ENCODE data around the gene XPOT.

XPOT gene

GRCh38 chr12:64390275-64390851 is 13.8 kb upstream of the XPOT start, which contains the start of gene C12orf56:
Gene C12orf56 (minus strand): TSS chr12:64390758. CDS start chr12:64390565, 193 bp downstream.
- Histone ChIP-seq H3K4me2 (ENCODE audit: low read length) (no peak within 1 kb of the TSS), H3K4me1 (ENCODE audit: insufficient read depth, low read length, severe bottlenecking) (no peaks in the 10 kb centered on the region), H3K9me3 (ENCODE audit: low read length) (no peaks in the 10 kb centered on the region), H4K20me1 (ENCODE audit: insufficient read depth, low read length) (no peaks in the 10 kb centered on the region), H3K79me2 (ENCODE audit: insufficient read depth, low read length) (no peaks in the 10 kb centered on the region), H3K4me3 (ENCODE audit: low read depth, low read length, poor library complexity, severe bottlenecking) (no peak within 1 kb of the TSS), H2AFZ (ENCODE audit: low read length) (no peak within 1 kb of the TSS), H3K9ac (ENCODE audit: low read length) (no peak within 1 kb of the TSS), H3K36me3 (ENCODE audit: insufficient read depth, low read length) (no peaks in the 10 kb centered on the region), H3F3A (ENCODE audit: insufficient read depth, low read length) (no peaks in the 10 kb centered on the region), H3K9me2 (ENCODE audit: low read depth, low read length) (no peaks in the 10 kb centered on the region), H3K27me3 (ENCODE audit: insufficient read depth, low read length) (no peaks in the 10 kb centered on the region), H3K27ac (ENCODE audit: low read depth, low read length, poor library complexity, severe bottlenecking) (no peak within 1 kb of the TSS)
- no peak for TF ChIP-seq EZH2 (IDR thresholded peaks at IDR 0.05; ENCODE audit: borderline replicate concordance, low read length)
- TF ChIP-seq CTCF (IDR thresholded peaks at IDR 0.05; ENCODE audit: low read length), result no peak

GRCh38 chr12:64392221-64392620 is 12.0 kb upstream of the XPOT start:
- Histone ChIP-seq H3K9ac (ENCODE audit: low read length) (no peak overlapping the region), H3K4me2 (ENCODE audit: low read length) (no peak overlapping the region), H2AFZ (ENCODE audit: low read length) (no peak overlapping the region), H3F3A (ENCODE audit: insufficient read depth, low read length) (no peaks in the 10 kb centered on the region), H3K9me2 (ENCODE audit: low read depth, low read length) (no peaks in the 10 kb centered on the region), H3K9me3 (ENCODE audit: low read length) (no peaks in the 10 kb centered on the region), H3K79me2 (ENCODE audit: insufficient read depth, low read length) (no peaks in the 10 kb centered on the region), H4K20me1 (ENCODE audit: insufficient read depth, low read length) (no peaks in the 10 kb centered on the region), H3K27ac (ENCODE audit: low read depth, low read length, poor library complexity, severe bottlenecking) (no peak overlapping the region), H3K27me3 (ENCODE audit: insufficient read depth, low read length) (no peaks in the 10 kb centered on the region), H3K4me1 (ENCODE audit: insufficient read depth, low read length, severe bottlenecking) (no peaks in the 10 kb centered on the region), H3K4me3 (ENCODE audit: low read depth, low read length, poor library complexity, severe bottlenecking) (no peak overlapping the region), H3K36me3 (ENCODE audit: insufficient read depth, low read length) (no peaks in the 10 kb centered on the region)
- TF ChIP-seq CTCF (IDR thresholded peaks at IDR 0.05; ENCODE audit: low read length), result peak; percentile 52
- TF ChIP-seq EZH2 (IDR thresholded peaks at IDR 0.05; ENCODE audit: borderline replicate concordance, low read length), result no peak

GRCh38 chr12:64395739-64396138 is 8.5 kb upstream of the XPOT start:
- no peaks in the 10 kb centered on the region for H3F3A ChIP-seq (ENCODE audit: insufficient read depth, low read length)
- H3K27ac ChIP-seq (ENCODE audit: low read depth, low read length, poor library complexity, severe bottlenecking), result no peak overlapping the region
- no peak for TF ChIP-seq EZH2 (IDR thresholded peaks at IDR 0.05; ENCODE audit: borderline replicate concordance, low read length)
- no peak for TF ChIP-seq CTCF (IDR thresholded peaks at IDR 0.05; ENCODE audit: low read length)
- H2AFZ ChIP-seq (ENCODE audit: low read length), result no peak overlapping the region
- H3K4me2 ChIP-seq (ENCODE audit: low read length), result no peak overlapping the region
- no peaks in the 10 kb centered on the region for H4K20me1 ChIP-seq (ENCODE audit: insufficient read depth, low read length)
- H3K4me1 ChIP-seq (ENCODE audit: insufficient read depth, low read length, severe bottlenecking), result no peaks in the 10 kb centered on the region
- H3K4me3 ChIP-seq (ENCODE audit: low read depth, low read length, poor library complexity, severe bottlenecking), result no peak overlapping the region
- no peaks in the 10 kb centered on the region for H3K36me3 ChIP-seq (ENCODE audit: insufficient read depth, low read length)
- H3K9ac ChIP-seq (ENCODE audit: low read length), result no peak overlapping the region
- H3K9me3 ChIP-seq (ENCODE audit: low read length), result no peaks in the 10 kb centered on the region
- H3K9me2 ChIP-seq (ENCODE audit: low read depth, low read length), result no peaks in the 10 kb centered on the region
- H3K79me2 ChIP-seq (ENCODE audit: insufficient read depth, low read length), result no peaks in the 10 kb centered on the region
- no peaks in the 10 kb centered on the region for H3K27me3 ChIP-seq (ENCODE audit: insufficient read depth, low read length)

Data from OCI-LY1 (cell line).